ENCODE results near the gene MYH6. TPM values are rescaled to one million over a fixed set of nuclear protein-coding genes. Genes with fewer than 3 reads are reported as not detected.
"Not testable (repeated sequence)": the region's sequence is repeated elsewhere in the genome, so short reads cannot be mapped to it uniquely, and the experiment has no call there.

Gene MYH6
- total RNA-seq, 1 experiment from 2014 or later = not detected

- no peak for DNase-seq (ENCODE audit: low read depth in 1 of 2, low spot score in 2 of 2)
- Histone ChIP-seq H3K36me3 (no peaks in the 10 kb centered on the region), H3K4me1 (replicated peaks) (no peaks in the 10 kb centered on the region), H3K9me3 (replicated peaks) (no peaks in the 10 kb centered on the region), H3K27ac (no peak overlapping the region), H3K27me3 (replicated peaks) (no peaks in the 10 kb centered on the region; the same call in 1 of the 2 replicates), H3K4me3 (no peak overlapping the region)
Observed at GRCh38 chr14:23432102-23432925, 24.2 kb upstream of the MYH6 start.

- Histone ChIP-seq H3K27ac (no peak overlapping the region), H3K4me1 (replicated peaks) (no peaks in the 10 kb centered on the region), H3K36me3 (no peaks in the 10 kb centered on the region), H3K4me3 (no peak overlapping the region), H3K9me3 (replicated peaks) (no peaks in the 10 kb centered on the region), H3K27me3 (replicated peaks) (no peaks in the 10 kb centered on the region; the same call in 1 of the 2 replicates)
- DNase-seq (ENCODE audit: low read depth in 1 of 2, low spot score in 2 of 2) = no peak
Observed at GRCh38 chr14:23431486-23431885, 23.4 kb upstream of the MYH6 start.

- no peaks in the 10 kb centered on the region for H3K4me1 ChIP-seq (replicated peaks)
- no peaks in the 10 kb centered on the region; the same call in 1 of the 2 replicates for H3K27me3 ChIP-seq (replicated peaks)
- no peak overlapping the region for H3K4me3 ChIP-seq
- no peak overlapping the region for H3K27ac ChIP-seq
- no peaks in the 10 kb centered on the region for H3K9me3 ChIP-seq (replicated peaks)
- DNase-seq (ENCODE audit: low read depth in 1 of 2, low spot score in 2 of 2) = no peak
- H3K36me3 ChIP-seq = no peaks in the 10 kb centered on the region
Observed at GRCh38 chr14:23430723-23431085, 22.6 kb upstream of the MYH6 start.

- H3K9me3 ChIP-seq (replicated peaks) = no peaks in the 10 kb centered on the region
- no peak for DNase-seq (ENCODE audit: low read depth in 1 of 2, low spot score in 2 of 2)
- no peaks in the 10 kb centered on the region; the same call in 1 of the 2 replicates for H3K27me3 ChIP-seq (replicated peaks)
- no peaks in the 10 kb centered on the region for H3K36me3 ChIP-seq
- no peak overlapping the region for H3K27ac ChIP-seq
- no peaks in the 10 kb centered on the region for H3K4me1 ChIP-seq (replicated peaks)
- H3K4me3 ChIP-seq = no peak overlapping the region
Observed at GRCh38 chr14:23430016-23430722, 22.1 kb upstream of the MYH6 start.

- Histone ChIP-seq H3K36me3 (no peaks in the 10 kb centered on the region), H3K27ac (no peak overlapping the region), H3K4me1 (replicated peaks) (no peaks in the 10 kb centered on the region), H3K4me3 (no peak overlapping the region), H3K9me3 (replicated peaks) (no peaks in the 10 kb centered on the region), H3K27me3 (replicated peaks) (no peaks in the 10 kb centered on the region; the same call in 1 of the 2 replicates)
- no peak for DNase-seq (ENCODE audit: low read depth in 1 of 2, low spot score in 2 of 2)
Observed at GRCh38 chr14:23428686-23429495, 20.8 kb upstream of the MYH6 start.

GRCh38 chr14:23425798-23426197 is 17.7 kb upstream of the MYH6 start:
- DNase-seq (ENCODE audit: low read depth in 1 of 2, low spot score in 2 of 2); H3K27ac ChIP-seq; H3K27me3 ChIP-seq (replicated peaks); H3K9me3 ChIP-seq (replicated peaks); H3K4me3 ChIP-seq; H3K4me1 ChIP-seq (replicated peaks); H3K36me3 ChIP-seq: not testable (repeated sequence)

GRCh38 chr14:23425169-23425568 is 17.1 kb upstream of the MYH6 start:
- Histone ChIP-seq H3K27ac (no peak overlapping the region), H3K4me1 (replicated peaks) (no peaks in the 10 kb centered on the region), H3K4me3 (no peak overlapping the region), H3K27me3 (replicated peaks) (no peaks in the 10 kb centered on the region; the same call in 1 of the 2 replicates), H3K36me3 (no peaks in the 10 kb centered on the region), H3K9me3 (replicated peaks) (no peaks in the 10 kb centered on the region)
- no peak for DNase-seq (ENCODE audit: low read depth in 1 of 2, low spot score in 2 of 2)

- no peaks in the 10 kb centered on the region; the same call in 1 of the 2 replicates for H3K27me3 ChIP-seq (replicated peaks)
- no peak overlapping the region for H3K27ac ChIP-seq
- no peaks in the 10 kb centered on the region for H3K9me3 ChIP-seq (replicated peaks)
- no peak overlapping the region for H3K4me3 ChIP-seq
- DNase-seq (ENCODE audit: low read depth in 1 of 2, low spot score in 2 of 2) = no peak
- H3K36me3 ChIP-seq = no peaks in the 10 kb centered on the region
- H3K4me1 ChIP-seq (replicated peaks) = no peaks in the 10 kb centered on the region
Observed at GRCh38 chr14:23423657-23424056, 15.6 kb upstream of the MYH6 start.

- no peaks in the 10 kb centered on the region for H3K36me3 ChIP-seq
- DNase-seq (ENCODE audit: low read depth in 1 of 2, low spot score in 2 of 2) = no peak
- no peaks in the 10 kb centered on the region for H3K9me3 ChIP-seq (replicated peaks)
- H3K4me3 ChIP-seq = no peak overlapping the region
- H3K27me3 ChIP-seq (replicated peaks) = peaks cover 3% of the 10 kb centered on the region; the same call in 1 of the 2 replicates
- H3K4me1 ChIP-seq (replicated peaks) = no peaks in the 10 kb centered on the region
- H3K27ac ChIP-seq = no peak overlapping the region
Observed at GRCh38 chr14:23421594-23421993, 13.5 kb upstream of the MYH6 start.

- H3K4me3 ChIP-seq; H3K27ac ChIP-seq; H3K36me3 ChIP-seq; H3K4me1 ChIP-seq (replicated peaks); DNase-seq (ENCODE audit: low read depth in 1 of 2, low spot score in 2 of 2); H3K9me3 ChIP-seq (replicated peaks); H3K27me3 ChIP-seq (replicated peaks): not testable (repeated sequence)
Observed at GRCh38 chr14:23419646-23420045, 11.6 kb upstream of the MYH6 start.

GRCh38 chr14:23418021-23418420 is 9.9 kb upstream of the MYH6 start:
- no peaks in the 10 kb centered on the region for H3K4me1 ChIP-seq (replicated peaks)
- no peak for DNase-seq (ENCODE audit: low read depth in 1 of 2, low spot score in 2 of 2)
- H3K27ac ChIP-seq = no peak overlapping the region
- H3K36me3 ChIP-seq = no peaks in the 10 kb centered on the region
- no peak overlapping the region for H3K4me3 ChIP-seq
- no peaks in the 10 kb centered on the region for H3K9me3 ChIP-seq (replicated peaks)
- H3K27me3 ChIP-seq (replicated peaks) = peaks cover 3% of the 10 kb centered on the region

GRCh38 chr14:23417269-23417668 is 9.2 kb upstream of the MYH6 start:
- H3K4me1 ChIP-seq (replicated peaks); H3K4me3 ChIP-seq; DNase-seq (ENCODE audit: low read depth in 1 of 2, low spot score in 2 of 2); H3K36me3 ChIP-seq; H3K27ac ChIP-seq; H3K9me3 ChIP-seq (replicated peaks); H3K27me3 ChIP-seq (replicated peaks): not testable (repeated sequence)

GRCh38 chr14:23416801-23417200 is 8.7 kb upstream of the MYH6 start:
- no peak for DNase-seq (ENCODE audit: low read depth in 1 of 2, low spot score in 2 of 2)
- H3K36me3 ChIP-seq = no peaks in the 10 kb centered on the region
- no peaks in the 10 kb centered on the region for H3K4me1 ChIP-seq (replicated peaks)
- no peak overlapping the region for H3K4me3 ChIP-seq
- no peaks in the 10 kb centered on the region for H3K9me3 ChIP-seq (replicated peaks)
- peaks cover 3% of the 10 kb centered on the region for H3K27me3 ChIP-seq (replicated peaks)
- no peak overlapping the region for H3K27ac ChIP-seq

Measured in SJSA1 (cell line).